HL-60 (cell line): ENCODE data around the gene WNT2.

Experiments used
- DNase-seq, 2 experiments: peaks; one replicate each; pipeline ENCODE4 v3.0.0-alpha.2; 2010 to 2020; ENCODE audit warnings: low read depth in 1 of 2, low spot score in 1 of 2
- H3K27ac ChIP-seq: fragments of 250-450 bp; sonication (Bioruptor Pico); replicated peaks from 2 replicates; pipeline ENCODE4 v1.5.1; 2020; ENCODE audit warnings: mild to moderate bottlenecking, moderate library complexity
- H3K27me3 ChIP-seq: fragments of 250-450 bp; sonication (Bioruptor Pico); 2 replicates; pipeline ENCODE4 v1.5.1; 2021; ENCODE audit warnings: mild to moderate bottlenecking, moderate library complexity; ENCODE audit not compliant: insufficient read depth, poor library complexity, severe bottlenecking
- H3K4me3 ChIP-seq: replicated peaks from 2 replicates; pipeline ENCODE4 v1.5.1; 2011; ENCODE audit warnings: mild to moderate bottlenecking, control low read depth, low read length; ENCODE audit not compliant: insufficient read depth
- GABPA ChIP-seq: IDR thresholded peaks from 2 replicates; pipeline ENCODE4 v1.6.1; 2012; ENCODE audit warnings: low read depth
- POLR2AphosphoS5 ChIP-seq: IDR thresholded peaks from 2 replicates; pipeline ENCODE4 v1.6.1; 2012; ENCODE audit warnings: low read depth
- SPI1 ChIP-seq: IDR thresholded peaks from 2 replicates; pipeline ENCODE4 v1.6.1; 2012; ENCODE audit warnings: low read depth, mild to moderate bottlenecking, borderline replicate concordance
- TF ChIP-seq, protein P1 (sequence below): IDR thresholded peaks from one replicate; pipeline ENCODE4 v1.5.1; 2011; ENCODE audit warnings: low read length, control low read depth, inconsistent platforms; ENCODE audit not compliant: insufficient read depth
- TF ChIP-seq, protein P2 (sequence below): IDR thresholded peaks from 2 replicates; pipeline ENCODE4 v1.6.1; 2012; ENCODE audit warnings: low read depth; ENCODE audit not compliant: insufficient replicate concordance

Gene WNT2

DNA sequence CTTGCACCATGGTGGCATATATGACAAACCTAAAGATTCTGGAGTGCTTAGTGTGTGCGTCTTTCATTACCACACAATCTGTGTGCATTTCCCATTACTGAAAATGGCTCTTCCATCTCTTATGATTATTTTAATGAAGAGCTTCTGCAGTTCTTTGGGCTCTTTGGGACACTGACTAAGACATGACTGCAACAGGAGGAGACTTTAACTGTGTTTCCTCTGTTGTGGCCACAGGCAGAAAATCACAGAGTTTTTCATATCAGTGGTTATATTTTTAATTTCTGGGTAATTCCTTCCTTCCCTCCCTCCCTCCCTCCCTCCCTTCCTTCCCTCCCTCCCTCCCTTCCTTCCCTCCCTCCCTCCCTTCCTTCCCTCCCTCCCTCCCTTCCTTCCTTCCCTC lies 58.1 kb downstream of the WNT2 start:
- H3K27me3 ChIP-seq, result peaks cover 5% of the 10 kb centered on the region
- no peak overlapping the region for H3K27ac ChIP-seq
- no peak for DNase-seq
- TF ChIP-seq, protein P1, sequence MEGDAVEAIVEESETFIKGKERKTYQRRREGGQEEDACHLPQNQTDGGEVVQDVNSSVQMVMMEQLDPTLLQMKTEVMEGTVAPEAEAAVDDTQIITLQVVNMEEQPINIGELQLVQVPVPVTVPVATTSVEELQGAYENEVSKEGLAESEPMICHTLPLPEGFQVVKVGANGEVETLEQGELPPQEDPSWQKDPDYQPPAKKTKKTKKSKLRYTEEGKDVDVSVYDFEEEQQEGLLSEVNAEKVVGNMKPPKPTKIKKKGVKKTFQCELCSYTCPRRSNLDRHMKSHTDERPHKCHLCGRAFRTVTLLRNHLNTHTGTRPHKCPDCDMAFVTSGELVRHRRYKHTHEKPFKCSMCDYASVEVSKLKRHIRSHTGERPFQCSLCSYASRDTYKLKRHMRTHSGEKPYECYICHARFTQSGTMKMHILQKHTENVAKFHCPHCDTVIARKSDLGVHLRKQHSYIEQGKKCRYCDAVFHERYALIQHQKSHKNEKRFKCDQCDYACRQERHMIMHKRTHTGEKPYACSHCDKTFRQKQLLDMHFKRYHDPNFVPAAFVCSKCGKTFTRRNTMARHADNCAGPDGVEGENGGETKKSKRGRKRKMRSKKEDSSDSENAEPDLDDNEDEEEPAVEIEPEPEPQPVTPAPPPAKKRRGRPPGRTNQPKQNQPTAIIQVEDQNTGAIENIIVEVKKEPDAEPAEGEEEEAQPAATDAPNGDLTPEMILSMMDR, result no peak
- TF ChIP-seq POLR2AphosphoS5 (no peak), SPI1 (no peak), GABPA (no peak)
- TF ChIP-seq, protein P2, sequence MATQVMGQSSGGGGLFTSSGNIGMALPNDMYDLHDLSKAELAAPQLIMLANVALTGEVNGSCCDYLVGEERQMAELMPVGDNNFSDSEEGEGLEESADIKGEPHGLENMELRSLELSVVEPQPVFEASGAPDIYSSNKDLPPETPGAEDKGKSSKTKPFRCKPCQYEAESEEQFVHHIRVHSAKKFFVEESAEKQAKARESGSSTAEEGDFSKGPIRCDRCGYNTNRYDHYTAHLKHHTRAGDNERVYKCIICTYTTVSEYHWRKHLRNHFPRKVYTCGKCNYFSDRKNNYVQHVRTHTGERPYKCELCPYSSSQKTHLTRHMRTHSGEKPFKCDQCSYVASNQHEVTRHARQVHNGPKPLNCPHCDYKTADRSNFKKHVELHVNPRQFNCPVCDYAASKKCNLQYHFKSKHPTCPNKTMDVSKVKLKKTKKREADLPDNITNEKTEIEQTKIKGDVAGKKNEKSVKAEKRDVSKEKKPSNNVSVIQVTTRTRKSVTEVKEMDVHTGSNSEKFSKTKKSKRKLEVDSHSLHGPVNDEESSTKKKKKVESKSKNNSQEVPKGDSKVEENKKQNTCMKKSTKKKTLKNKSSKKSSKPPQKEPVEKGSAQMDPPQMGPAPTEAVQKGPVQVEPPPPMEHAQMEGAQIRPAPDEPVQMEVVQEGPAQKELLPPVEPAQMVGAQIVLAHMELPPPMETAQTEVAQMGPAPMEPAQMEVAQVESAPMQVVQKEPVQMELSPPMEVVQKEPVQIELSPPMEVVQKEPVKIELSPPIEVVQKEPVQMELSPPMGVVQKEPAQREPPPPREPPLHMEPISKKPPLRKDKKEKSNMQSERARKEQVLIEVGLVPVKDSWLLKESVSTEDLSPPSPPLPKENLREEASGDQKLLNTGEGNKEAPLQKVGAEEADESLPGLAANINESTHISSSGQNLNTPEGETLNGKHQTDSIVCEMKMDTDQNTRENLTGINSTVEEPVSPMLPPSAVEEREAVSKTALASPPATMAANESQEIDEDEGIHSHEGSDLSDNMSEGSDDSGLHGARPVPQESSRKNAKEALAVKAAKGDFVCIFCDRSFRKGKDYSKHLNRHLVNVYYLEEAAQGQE, result no peak
- H3K4me3 ChIP-seq, result no peak overlapping the region

DNA sequence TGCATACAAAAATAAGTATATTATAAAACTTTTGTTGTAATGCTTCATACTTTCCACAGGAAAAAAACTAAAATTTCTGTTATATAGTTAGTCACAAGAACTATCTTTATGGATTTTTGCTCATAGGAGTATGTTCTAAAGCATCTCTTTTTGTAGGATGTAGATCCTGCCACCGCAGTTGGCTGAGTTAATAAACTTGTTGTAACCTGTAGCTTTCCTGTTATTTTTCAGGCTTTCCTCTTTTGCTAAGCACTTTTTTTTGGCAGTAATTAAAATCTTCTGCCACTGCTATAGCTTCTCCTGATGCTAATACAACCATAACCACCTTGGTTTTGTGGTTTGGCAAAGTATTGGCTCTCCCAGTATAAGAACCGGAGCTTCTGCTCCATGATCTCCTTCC lies 60.3 kb downstream of the WNT2 start:
- peaks cover 5% of the 10 kb centered on the region for H3K27me3 ChIP-seq

DNA sequence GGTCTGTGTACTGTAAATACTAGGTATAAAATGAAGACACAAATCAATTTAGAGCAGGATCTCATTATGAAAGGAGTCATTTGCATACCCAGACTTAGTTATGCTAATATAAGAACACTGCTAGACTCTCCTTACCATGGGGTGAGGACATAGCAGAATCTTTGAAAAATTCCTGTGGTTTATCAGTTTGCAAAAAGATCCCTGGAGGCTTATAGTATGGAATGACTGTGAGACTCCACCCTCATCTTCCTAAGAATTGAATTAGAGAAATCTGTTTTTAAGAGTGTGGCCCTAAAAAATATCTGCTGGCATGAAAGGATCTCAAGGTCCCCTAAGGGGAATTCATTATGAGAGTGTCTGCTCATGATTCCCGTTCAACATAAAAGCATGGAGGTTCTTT lies 63.2 kb downstream of the WNT2 start:
- no peak overlapping the region for H3K27ac ChIP-seq
- peaks cover 5% of the 10 kb centered on the region for H3K27me3 ChIP-seq
- DNase-seq, result no peak
- TF ChIP-seq GABPA (no peak), SPI1 (no peak), POLR2AphosphoS5 (no peak)
- TF ChIP-seq, protein P1, result no peak
- TF ChIP-seq, protein P2, result no peak
- no peak overlapping the region for H3K4me3 ChIP-seq

More for the DNA sequence above, 60.3 kb downstream of the WNT2 start:
- no peak overlapping the region for H3K4me3 ChIP-seq
- TF ChIP-seq, protein P2, result no peak
- TF ChIP-seq SPI1, result no peak
- TF ChIP-seq, protein P1, result no peak
- TF ChIP-seq POLR2AphosphoS5, result no peak
- no peak for TF ChIP-seq GABPA
- no peak for DNase-seq
- no peak overlapping the region for H3K27ac ChIP-seq
